SK-N-SH treated with all-trans-retinoic acid at 6 μM for 48 hours (cell line): ENCODE data around the gene RBM6.

ENCODE experiments used
- POU6F1 ChIP-seq: fragments of 250-450 bp; sonication (Bioruptor Pico); IDR thresholded peaks from 2 replicates; pipeline ENCODE4 v1.8.0; 2021; ENCODE audit warnings: low read depth, mild to moderate bottlenecking, moderate library complexity, borderline replicate concordance
- ZFP3 ChIP-seq: fragments of 250-450 bp; sonication (Bioruptor Pico); IDR thresholded peaks from 2 replicates; pipeline ENCODE4 v1.5.0; 2020; ENCODE audit warnings: mild to moderate bottlenecking, moderate library complexity
- ZFP30 ChIP-seq: fragments of 450-650 bp; formaldehyde crosslinking; IDR thresholded peaks from 2 replicates; pipeline ENCODE4 v1.5.0; 2022; ENCODE audit warnings: mild to moderate bottlenecking, moderate library complexity

Gene RBM6

GRCh38 chr3:50126287-50127211, 186.6 kb downstream of the RBM6 start (continued):
- TF ChIP-seq POU6F1 (CRISPR knock-in tag) (no peak), ZFP30 (CRISPR knock-in tag) (no peak), ZFP3 (CRISPR knock-in tag) (no peak)
